Subcutaneous abdominal adipose tissue (tissue), 5 donors: ENCODE data around the gene CHRNA10.

Experiments used
- H3K27ac ChIP-seq: one replicate; pipeline ENCODE4 v1.7.0; 2013; ENCODE audit warnings: low read depth, mild to moderate bottlenecking, inconsistent platforms, low read length, moderate library complexity
- H3K27me3 ChIP-seq, 5 donors: one replicate each; pipeline ENCODE4 v1.7.0; 2013; ENCODE audit warnings: low read length in 5 of 5, inconsistent platforms in 1 of 5; ENCODE audit not compliant: control insufficient read depth in 5 of 5, insufficient read depth in 4 of 5
- H3K36me3 ChIP-seq, 5 donors: one replicate each; pipeline ENCODE4 v1.7.0; 2013; ENCODE audit warnings: low read length in 5 of 5; ENCODE audit not compliant: control insufficient read depth in 5 of 5, insufficient read depth in 5 of 5
- H3K4me1 ChIP-seq, 5 donors: one replicate each; pipeline ENCODE4 v1.7.0; 2013; ENCODE audit warnings: low read length in 5 of 5, mild to moderate bottlenecking in 3 of 5, moderate library complexity in 1 of 5; ENCODE audit not compliant: control insufficient read depth in 5 of 5, insufficient read depth in 5 of 5
- H3K4me3 ChIP-seq, 5 donors: one replicate each; pipeline ENCODE4 v1.7.0; 2013; ENCODE audit warnings: low read length in 5 of 5, low read depth in 1 of 5
- H3K9ac ChIP-seq, 5 donors: one replicate each; pipeline ENCODE4 v1.7.0; 2013; ENCODE audit warnings: low read length in 5 of 5, mild to moderate bottlenecking in 4 of 5, moderate library complexity in 3 of 5
- H3K9me3 ChIP-seq, 5 donors: one replicate each; pipeline ENCODE4 v1.7.0; 2013; ENCODE audit warnings: low read length in 5 of 5; ENCODE audit not compliant: control insufficient read depth in 5 of 5
- donor health status: healthy.
- donor health status: healthy.
- donor health status: healthy.
- donor health status: healthy.
- donor health status: healthy.

The CHRNA10 gene

GRCh38 chr11:3671334-3672254, at the start of gene CHRNA10:
TSS of gene CHRNA10 (minus strand) at chr11:3671384. CDS start at chr11:3671312, 72 bp downstream.
- no peak within 1 kb of the TSS for H3K27ac ChIP-seq
- H3K4me1 ChIP-seq, result no peaks in the 10 kb centered on the region
- H3K27me3 ChIP-seq, result no peaks in the 10 kb centered on the region
- no peak within 1 kb of the TSS for H3K9ac ChIP-seq
- H3K9me3 ChIP-seq, result no peaks in the 10 kb centered on the region
- peaks cover 17 to 91% (median 82%) of the 10 kb centered on the region in 5 donors for H3K36me3 ChIP-seq
- no peak within 1 kb of the TSS for H3K4me3 ChIP-seq

DNA sequence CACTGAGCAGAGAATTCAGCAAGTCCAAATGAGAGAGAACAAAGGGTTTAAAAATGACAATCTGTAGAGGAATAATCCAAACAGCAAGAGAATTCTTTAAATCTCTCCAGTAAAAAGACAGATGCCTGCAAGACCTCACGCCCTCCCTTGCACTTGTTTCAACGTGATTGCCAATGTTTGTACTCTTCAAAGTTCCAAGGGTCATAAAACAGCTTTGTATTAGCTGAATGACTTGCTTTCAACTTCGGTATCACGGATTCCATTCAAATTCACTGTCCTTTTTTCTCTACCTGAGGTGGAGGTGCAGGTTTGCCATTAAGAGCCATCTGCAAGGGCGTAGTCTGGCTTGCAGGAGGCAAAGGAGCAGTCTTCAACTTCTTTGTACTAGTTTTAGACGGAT, 41.1 kb upstream of the CHRNA10 start:
- peaks cover 48 to 81% (median 62%) of the 10 kb centered on the region in 5 donors for H3K36me3 ChIP-seq
- no peaks in the 10 kb centered on the region for H3K27me3 ChIP-seq
- H3K27ac ChIP-seq, result no peak overlapping the region
- H3K9me3 ChIP-seq, result no peaks in the 10 kb centered on the region
- H3K4me1 ChIP-seq, result peaks cover 0 to 7% (median 0%) of the 10 kb centered on the region in 5 donors
- no peak overlapping the region for H3K4me3 ChIP-seq
- no peak overlapping the region for H3K9ac ChIP-seq

DNA sequence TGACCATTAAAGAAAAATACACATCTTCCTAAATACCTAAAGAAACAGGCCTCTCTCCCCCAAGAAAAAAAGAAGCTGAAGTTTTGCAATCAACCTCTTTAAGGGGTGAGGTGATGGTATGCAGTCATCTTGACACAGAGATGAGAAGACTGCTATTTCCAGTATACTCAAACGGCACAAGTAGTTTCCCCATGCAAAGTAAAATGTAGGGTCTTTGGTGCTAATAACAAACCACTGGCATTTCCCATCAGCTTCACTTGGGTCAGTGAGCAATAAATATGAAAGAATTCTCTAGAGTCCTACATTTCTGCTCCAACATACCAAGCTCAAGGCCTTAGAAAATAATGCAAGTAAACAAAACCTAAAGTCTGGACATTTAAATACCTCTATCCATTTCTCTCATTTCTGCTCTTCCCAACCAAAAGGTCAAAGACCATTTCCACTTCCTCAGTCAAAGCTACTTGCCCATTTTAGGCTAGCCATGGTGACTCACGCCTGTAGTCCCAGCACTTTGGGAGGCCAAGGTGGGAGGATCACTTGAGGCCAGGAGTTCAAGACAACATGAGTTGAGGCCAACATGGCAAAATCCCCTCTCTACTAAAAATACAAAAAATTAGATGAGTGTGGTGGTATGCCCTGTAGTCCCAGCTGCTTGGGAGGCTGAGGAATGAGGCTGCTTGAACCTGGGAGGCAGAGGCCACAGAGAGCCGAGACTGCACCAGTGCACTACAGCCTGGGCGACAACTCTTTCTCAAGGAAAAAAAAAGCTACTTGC, 39.5 kb upstream of the CHRNA10 start:
- peaks cover 44 to 76% (median 60%) of the 10 kb centered on the region in 5 donors for H3K36me3 ChIP-seq
- no peaks in the 10 kb centered on the region for H3K27me3 ChIP-seq
- H3K9me3 ChIP-seq, result no peaks in the 10 kb centered on the region
- peaks cover 0 to 7% (median 0%) of the 10 kb centered on the region in 5 donors for H3K4me1 ChIP-seq
- H3K9ac ChIP-seq, result no peak overlapping the region
- no peak overlapping the region for H3K27ac ChIP-seq
- H3K4me3 ChIP-seq, result no peak overlapping the region

DNA sequence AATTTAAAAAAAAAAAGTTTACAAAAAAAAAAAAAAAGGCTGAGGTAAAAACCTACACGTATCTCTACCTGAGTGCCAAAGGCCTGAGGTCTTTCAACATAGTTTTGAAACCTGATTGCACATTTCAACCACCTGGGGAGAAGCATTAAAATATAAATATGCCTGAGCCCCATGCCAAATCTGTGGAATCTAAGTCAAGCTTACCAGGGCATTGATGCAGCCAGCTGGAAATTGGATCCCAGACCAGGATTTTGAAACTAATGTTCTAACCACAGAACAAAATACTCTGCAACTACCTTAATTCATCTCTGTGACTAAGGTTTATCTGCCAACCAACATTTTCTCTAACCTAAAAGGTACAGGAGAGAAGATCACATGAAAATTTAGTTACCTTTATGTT, 38.8 kb upstream of the CHRNA10 start:
- Histone ChIP-seq H3K27me3 (no peaks in the 10 kb centered on the region), H3K27ac (no peak overlapping the region), H3K4me1 (peaks cover 0 to 7% (median 0%) of the 10 kb centered on the region in 5 donors), H3K9ac (no peak overlapping the region), H3K9me3 (no peaks in the 10 kb centered on the region), H3K4me3 (no peak overlapping the region), H3K36me3 (peaks cover 50 to 77% (median 60%) of the 10 kb centered on the region in 5 donors)

DNA sequence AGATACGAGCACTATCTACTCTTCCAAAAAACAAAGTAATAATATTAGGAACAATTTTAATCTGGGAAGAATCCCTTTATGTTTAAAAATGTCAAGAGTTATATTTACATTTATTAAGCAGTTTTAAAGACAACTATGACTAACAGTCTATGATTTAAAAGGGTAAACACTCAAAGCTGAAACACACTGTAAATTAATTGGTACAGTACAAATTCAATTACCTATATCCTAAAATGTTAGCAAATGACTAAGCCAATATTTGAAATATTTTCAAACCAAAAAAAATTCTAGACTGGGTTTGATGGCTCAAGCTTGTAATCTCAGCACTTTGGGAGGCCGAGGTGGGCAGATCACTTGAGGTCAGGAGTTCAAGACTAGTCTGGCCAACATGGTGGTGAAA, 36.0 kb upstream of the CHRNA10 start:
- H3K9me3 ChIP-seq, result no peaks in the 10 kb centered on the region
- no peak overlapping the region for H3K27ac ChIP-seq
- peaks cover 0 to 7% (median 0%) of the 10 kb centered on the region in 5 donors for H3K4me1 ChIP-seq
- no peak overlapping the region for H3K9ac ChIP-seq
- H3K36me3 ChIP-seq, result peaks cover 43 to 77% (median 56%) of the 10 kb centered on the region in 5 donors
- H3K27me3 ChIP-seq, result no peaks in the 10 kb centered on the region
- no peak overlapping the region for H3K4me3 ChIP-seq

DNA sequence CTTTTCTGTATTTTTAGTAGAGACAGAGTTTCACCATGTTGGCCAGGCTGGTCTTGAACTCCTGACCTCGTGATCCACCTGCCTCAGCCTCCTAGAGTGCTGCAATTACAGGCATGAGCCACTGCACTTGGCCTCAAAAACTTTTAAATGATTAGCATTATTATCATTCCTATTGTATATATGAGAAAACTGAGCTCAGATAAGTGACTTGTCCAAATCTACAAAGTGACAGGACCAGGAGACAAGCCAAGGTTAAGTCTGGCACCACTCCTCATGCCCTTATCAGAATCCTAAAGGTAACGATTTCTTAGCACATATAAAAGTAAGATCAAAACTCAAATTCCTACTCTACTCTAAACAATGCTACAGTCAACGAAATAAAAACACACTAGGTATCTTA, 32.2 kb upstream of the CHRNA10 start:
- Histone ChIP-seq H3K9me3 (no peaks in the 10 kb centered on the region), H3K27me3 (no peaks in the 10 kb centered on the region), H3K27ac (no peak overlapping the region), H3K4me1 (no peaks in the 10 kb centered on the region), H3K4me3 (no peak overlapping the region), H3K9ac (no peak overlapping the region), H3K36me3 (peaks cover 43 to 87% (median 65%) of the 10 kb centered on the region in 5 donors)

GRCh38 chr11:3700910-3701309, 29.7 kb upstream of the CHRNA10 start:
- Histone ChIP-seq H3K4me3 (no peak overlapping the region), H3K36me3 (peaks cover 46 to 91% (median 78%) of the 10 kb centered on the region in 5 donors), H3K9me3 (no peaks in the 10 kb centered on the region), H3K9ac (no peak overlapping the region), H3K27me3 (no peaks in the 10 kb centered on the region), H3K4me1 (no peaks in the 10 kb centered on the region), H3K27ac (no peak overlapping the region)

DNA sequence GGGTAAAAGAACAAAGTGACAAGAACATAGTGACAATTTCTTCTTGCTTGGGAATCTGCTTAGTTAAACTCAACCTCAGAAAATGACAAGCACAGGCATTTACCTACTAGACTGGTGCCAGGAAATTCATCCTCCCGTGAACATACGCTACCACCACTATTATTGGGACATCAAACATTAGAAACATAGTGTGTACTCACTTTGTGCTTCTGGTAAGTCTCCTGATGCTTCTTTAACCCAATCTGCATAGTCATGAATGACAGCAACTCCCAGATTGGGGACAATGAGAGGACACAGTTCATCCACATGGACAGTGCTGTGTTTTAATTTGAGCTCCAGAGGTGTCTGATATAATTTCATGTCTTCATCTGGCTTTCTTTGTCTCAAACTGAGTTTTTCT, 29.2 kb upstream of the CHRNA10 start:
- Histone ChIP-seq H3K4me1 (no peaks in the 10 kb centered on the region), H3K4me3 (no peak overlapping the region), H3K9me3 (no peaks in the 10 kb centered on the region), H3K9ac (no peak overlapping the region), H3K27me3 (no peaks in the 10 kb centered on the region), H3K36me3 (peaks cover 46 to 92% (median 79%) of the 10 kb centered on the region in 5 donors), H3K27ac (no peak overlapping the region)

GRCh38 chr11:3686751-3687150, 15.6 kb upstream of the CHRNA10 start:
- Histone ChIP-seq H3K27ac (no peak overlapping the region), H3K9ac (no peak overlapping the region), H3K9me3 (no peaks in the 10 kb centered on the region), H3K4me1 (no peaks in the 10 kb centered on the region), H3K36me3 (peaks cover 44 to 86% (median 78%) of the 10 kb centered on the region in 5 donors), H3K27me3 (no peaks in the 10 kb centered on the region), H3K4me3 (no peak overlapping the region)

GRCh38 chr11:3685923-3686322, 14.7 kb upstream of the CHRNA10 start:
- H3K4me1 ChIP-seq, result no peaks in the 10 kb centered on the region
- H3K9ac ChIP-seq, result no peak overlapping the region
- H3K27me3 ChIP-seq, result no peaks in the 10 kb centered on the region
- H3K27ac ChIP-seq, result no peak overlapping the region
- peaks cover 47 to 86% (median 79%) of the 10 kb centered on the region in 5 donors for H3K36me3 ChIP-seq
- no peaks in the 10 kb centered on the region for H3K9me3 ChIP-seq
- no peak overlapping the region for H3K4me3 ChIP-seq
